SKM-1 (cell line): ENCODE data around the gene LPCAT1.
"Not testable (repeated sequence)": the region's sequence is repeated elsewhere in the genome, so short reads cannot be mapped to it uniquely, and the experiment has no call there.

Experiments
- DNase-seq: peaks from one replicate; lab custom pipeline; 2025; ENCODE audit not compliant: unreplicated experiment; lab: John Stamatoyannopoulos, UW

Gene LPCAT1

DNA sequence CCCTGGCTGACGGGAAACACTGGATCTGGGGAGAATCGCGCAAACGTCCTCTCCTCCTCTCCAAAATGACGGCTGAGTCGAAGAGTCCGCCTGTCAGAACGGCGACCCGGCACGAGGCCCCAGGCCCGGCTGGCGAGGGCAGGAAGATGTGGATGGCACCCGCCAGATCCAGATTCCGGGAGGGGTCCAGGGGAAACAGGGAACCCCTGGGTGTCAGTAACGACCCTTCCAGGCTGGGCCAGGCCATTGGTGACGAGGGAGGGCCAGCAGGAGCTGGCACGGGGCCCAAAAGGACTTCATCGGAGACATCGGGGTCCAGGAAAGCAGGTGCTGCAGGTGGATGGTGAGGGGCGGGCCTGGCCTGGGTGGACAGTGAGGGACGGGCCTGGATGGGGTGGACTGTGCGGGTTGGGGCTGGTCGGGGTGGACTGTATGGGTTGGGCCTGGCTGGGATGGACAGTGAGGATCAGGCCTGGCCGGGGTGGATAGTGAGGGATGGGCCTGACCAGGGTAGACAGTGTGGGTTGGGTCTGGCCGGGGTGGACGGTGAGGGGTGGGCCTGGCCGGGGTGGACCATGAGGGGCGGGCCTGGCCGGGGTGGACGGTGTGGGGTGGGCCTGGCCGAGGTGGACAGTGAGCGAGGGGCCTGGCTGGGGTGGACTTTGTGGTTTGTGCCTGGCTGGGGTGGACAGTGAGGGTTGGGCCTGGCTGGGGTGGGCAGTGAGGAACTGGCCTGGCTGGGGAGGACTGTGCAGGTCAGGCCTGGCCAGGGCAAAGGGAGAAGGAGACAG, 92.5 kb downstream of the LPCAT1 start:
- no peak for DNase-seq

DNA sequence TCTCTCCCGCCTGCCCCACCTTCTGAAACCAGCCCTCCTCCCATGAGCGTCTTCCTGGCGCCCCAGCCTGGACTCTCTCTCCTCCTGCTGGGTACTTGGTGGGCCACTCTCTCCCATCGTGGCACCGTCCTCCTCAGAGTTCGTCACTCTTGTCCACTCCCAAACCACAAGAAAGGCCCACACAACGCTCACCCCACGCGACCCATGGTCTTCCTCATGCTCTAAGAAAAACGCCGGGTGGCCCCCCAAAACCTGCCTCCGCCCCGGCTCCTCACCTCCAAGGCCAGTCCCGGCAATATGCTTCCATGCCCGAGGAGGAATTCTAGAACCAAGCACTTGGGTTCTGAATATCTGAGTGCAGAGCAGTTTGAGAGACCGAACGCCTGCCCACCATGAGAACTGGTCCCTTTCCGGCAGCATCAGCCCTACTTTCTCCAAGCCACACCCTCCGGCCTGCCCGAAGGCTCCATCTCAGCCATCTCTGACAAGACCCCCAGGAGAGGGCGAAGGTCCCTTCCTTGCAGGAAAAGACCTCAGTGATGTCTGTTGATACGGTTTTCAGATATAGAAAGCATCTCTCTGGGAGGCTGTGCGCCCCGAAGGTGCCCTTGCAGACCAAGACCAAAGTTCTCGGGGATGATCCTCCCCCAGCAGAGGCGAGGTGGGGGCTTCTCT, 93.5 kb downstream of the LPCAT1 start:
- no peak for DNase-seq

- no peak for DNase-seq
These were observed 94.3 kb downstream of the LPCAT1 start for GRCh38 chr5:1429496-1429895.

DNA sequence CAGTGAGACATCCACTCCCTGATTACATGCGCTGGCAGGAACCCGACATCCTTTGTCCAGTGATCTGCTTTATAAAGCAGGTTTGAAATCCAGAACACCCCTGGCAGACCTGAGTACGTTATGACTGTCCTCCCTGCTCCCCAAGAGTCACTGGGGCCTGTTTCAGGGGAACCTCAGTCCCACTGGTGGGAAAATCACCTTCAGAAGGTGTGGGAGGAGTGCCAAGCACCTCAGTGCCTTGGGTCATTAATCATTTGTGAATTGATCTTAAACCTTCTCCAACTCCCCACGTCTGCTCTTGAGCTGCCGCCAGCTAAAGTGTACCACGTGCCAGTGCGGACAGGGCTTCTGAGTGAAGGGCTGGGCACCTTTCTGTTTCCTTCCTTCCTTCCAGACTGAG, 94.7 kb downstream of the LPCAT1 start:
- DNase-seq: no peak

GRCh38 chr5:1428107-1428506, 95.7 kb downstream of the LPCAT1 start:
- DNase-seq: no peak

GRCh38 chr5:1424716-1425115, 99.0 kb downstream of the LPCAT1 start:
- no peak for DNase-seq

GRCh38 chr5:1423901-1424603, 99.7 kb downstream of the LPCAT1 start:
- DNase-seq: no peak

GRCh38 chr5:1422522-1422921, 101.2 kb downstream of the LPCAT1 start:
- not testable (repeated sequence) for DNase-seq

GRCh38 chr5:1421521-1422341, 102.0 kb downstream of the LPCAT1 start:
- no peak for DNase-seq

DNA sequence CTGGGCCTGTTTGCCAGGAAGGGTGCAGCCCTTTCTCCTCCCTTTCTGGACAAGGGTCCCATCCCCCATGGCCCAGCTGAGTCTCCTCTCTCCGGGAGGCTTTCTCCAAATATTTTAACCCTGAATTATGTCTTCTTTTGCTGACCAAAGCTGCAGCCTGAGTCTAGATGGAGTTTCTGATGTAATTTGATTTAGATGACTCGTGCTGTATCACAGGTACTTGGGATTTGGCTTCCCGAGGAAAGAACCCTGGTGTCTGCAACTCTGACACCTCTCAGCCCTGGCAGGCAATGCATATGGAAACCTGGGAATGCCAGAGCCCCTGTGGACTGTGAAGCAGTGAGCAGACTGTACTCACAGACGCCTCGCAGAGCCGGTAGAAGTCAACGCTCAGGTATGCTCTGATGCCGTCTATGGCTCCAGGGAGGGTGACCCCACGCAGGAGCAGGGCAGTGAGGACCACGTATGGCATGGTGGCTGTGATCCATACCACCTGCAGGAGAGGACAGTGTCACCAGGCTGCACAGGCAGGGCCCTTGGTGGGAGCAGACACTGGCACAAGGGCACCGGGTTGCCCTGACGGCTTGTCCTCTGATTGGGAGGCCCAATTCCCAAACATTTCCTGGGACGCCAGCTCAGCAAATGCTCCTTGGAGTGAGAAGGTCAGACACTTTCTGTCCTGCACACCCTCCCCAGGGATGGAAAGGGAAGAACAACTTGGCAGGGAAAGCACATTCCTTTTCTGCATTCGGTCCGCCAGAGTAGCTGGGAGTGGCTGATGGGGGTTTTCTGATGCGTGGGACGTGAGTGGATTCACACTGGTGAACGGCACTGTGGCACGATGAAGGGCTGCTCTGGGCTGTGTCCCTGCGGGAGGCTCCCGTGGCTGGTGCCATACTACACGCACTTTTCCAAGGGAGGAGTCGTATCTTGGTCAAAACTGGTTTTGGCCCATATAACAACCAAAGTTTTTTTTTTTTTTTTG, 103.3 kb downstream of the LPCAT1 start:
- no peak for DNase-seq

DNA sequence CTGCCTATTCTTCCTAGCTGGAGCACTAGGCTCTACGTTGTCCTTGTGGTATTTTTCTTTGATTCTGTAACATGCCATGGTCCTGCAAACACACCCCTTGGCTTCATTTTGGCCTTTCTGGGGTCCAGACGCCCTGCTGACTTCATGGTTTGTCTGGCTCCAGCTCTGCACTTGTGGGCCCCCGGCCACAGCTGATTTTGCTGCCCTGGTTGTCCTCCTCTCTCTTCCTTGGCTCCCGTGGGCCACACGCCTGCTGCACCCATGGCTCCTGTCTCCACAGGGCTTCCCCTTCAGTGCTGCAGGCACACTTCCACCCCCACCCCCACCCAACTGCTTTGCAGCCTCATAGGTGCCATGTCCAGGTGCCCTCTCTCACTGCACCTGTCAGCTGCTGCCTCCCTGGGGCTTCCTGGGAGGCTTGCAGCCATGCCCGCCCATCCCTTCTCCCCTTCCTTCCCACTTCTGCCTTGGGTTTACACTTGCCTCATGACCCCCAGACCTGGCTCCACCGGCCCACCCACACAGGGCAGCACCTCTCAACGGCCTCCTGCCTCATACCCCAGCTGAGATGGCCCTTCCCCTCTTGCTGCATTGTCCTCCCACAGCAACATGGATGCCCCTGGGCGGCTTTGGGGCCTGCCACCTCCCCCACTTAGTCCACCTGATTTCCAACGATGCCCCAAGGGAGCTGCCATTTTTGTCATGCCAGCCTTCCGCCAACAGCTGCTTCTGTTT, 104.1 kb downstream of the LPCAT1 start:
- DNase-seq: no peak

DNA sequence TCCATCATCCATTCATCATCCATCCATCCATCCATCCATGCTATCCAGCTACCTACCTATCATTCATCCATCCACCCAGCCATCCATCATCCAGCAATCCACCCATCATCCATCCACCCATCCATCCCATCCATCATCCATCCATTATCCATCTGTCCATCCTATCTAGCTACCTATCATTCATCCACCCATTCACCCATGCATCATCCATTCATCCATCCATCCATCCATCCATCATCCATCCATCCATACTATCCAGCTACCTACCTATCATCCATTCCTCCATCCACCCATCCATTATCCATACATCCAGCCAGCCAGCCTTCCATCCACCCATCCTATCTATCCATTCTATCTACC, 104.9 kb downstream of the LPCAT1 start:
- DNase-seq: no peak

DNA sequence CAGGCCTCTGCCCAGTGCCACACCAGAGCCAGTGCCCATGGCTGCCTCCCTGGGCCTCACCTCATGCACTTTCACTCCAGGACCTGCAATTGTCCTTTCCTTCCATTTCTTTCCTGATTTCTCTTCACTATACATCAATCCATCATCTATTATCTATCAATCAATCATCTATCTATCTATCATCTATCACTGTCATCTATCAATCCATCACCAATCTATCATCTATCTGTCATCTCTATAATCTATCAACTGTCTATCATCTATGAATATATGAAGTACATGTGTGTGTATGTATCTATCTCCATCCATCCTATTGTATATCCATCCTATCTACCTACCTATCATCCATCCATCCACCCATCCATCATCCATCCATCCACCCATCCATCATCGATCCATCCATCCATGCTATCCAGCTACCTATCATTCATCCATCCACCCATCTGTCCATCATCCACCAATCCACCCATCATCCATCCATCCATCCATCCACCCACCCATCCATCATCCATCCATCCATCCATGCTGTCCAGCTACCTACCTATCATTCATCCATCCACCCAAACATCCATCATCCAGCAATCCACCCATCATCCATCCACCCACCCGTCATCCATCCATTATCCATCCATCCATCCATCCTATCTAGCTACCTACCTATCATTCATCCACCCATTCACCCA, 105.4 kb downstream of the LPCAT1 start:
- no peak for DNase-seq

DNA sequence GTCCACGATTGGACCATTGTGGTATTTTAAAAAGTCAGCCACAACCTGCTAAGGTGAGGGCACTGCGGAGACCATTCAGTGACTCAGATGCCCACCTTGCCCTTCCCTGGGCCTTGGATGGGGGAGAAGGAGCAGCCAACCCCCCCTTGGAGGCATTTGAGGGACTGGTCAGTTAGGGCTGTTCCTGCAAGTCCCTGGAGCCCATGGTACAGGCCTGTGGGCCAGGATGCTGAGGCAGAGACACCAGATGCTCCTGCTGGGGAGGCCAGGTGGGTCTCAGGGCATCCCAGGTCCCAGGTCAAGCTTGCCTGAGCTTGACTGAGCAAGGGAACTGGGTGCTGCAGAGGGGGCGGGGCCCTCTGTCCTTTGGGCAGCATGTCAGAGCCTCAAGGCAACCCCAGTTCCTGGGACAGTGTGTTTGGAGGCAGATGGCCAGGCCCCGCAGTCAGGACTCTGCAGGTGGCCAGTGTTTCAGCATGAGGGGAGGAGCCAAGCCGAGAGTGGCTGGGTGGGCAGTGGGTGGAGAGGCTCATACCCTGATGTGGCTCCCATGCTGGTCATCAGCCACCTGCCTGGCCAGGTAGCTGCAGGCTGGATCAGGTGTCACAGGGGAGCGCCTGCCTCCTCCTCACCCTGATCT, 106.1 kb downstream of the LPCAT1 start:
- no peak for DNase-seq

DNA sequence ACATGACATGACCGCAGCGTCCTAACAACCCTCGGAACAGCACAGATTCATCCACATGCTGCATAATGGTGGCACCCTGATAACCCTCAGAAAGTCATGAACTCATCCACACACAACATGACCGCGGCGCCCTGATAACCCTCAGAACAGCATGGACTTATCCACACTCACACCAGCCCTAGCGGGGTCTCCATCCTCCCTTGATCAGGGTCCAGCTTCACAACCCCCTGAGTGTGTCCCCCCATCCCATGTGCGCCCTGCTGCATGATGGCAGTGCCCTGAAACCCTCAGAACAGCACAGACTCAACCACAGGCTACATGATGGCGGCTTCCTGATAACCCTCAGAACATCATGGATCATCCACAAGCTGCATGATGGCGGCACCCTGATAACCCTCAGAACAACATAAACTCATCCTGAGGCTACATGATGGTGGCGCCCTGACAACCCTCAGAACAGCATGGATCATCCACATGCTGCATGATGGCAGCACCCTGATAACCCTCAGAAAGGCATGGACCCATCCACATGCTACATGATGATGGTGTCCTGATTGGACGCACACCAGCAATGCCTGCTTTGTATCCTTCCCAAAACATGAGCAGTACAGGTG, 106.8 kb downstream of the LPCAT1 start:
- no peak for DNase-seq

DNA sequence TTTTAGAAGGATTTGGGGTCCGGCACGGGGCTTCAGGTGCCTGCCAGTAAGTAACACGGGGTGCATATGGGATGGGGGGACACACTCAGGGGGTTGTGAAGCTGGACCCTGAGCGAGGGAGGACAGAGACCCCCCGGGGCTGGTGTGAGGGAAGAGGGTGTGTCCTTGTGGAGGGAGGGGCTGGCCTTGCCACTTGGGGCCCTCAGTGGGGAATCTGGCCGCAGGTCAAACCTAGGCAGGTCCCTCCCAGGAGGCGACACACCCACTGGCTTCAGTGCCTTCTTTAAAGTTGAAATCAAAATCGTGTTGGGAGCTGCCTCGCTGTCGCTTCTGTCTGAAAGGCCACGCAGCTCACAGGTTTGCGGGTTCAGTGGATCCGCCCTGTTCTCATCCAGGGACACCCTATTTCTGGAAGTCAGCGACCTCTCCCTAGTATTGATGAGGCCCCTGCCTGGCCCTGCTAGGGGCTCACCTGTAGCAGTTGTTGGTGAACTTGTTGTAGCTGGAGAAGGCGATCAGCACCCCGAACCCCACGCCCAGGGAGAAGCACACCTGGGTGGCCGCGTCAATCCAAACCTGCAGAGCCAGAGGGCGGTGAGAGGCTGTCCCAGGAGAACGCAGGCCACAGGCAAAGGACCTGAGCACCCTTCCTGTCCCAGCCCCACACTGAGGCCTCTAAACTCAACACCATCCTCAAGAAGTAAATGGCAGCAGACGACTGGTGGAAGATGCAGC, 108.0 kb downstream of the LPCAT1 start:
- no peak for DNase-seq

DNA sequence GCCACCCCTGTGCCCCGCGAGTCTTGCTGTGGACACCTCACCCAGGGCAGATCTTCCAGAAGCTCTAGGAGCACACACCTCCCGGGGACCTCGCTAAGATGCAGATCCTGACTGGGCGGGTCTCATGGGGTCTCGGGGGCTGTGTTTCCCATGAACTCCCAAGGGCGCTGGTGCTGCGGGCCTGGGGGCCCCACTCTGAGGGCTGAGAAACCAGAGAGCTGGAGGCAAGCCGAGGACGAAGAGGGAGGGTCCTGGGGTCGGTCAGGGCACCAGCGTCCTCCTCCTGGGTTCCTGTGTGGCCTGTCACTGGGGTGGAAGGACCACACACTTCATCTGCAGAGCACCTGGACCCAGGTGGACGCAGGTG, 108.7 kb downstream of the LPCAT1 start:
- DNase-seq: no peak
